GM19397 (cell line): ENCODE data around the gene UCN.

Experiments used
- ATAC-seq: cut with Tn5 transposase; IDR thresholded peaks from one replicate; pipeline ENCODE4 v1.9.1; 2021; ENCODE audit warnings: mild to moderate bottlenecking, moderate library complexity; ENCODE audit not compliant: unreplicated experiment

Gene UCN

DNA sequence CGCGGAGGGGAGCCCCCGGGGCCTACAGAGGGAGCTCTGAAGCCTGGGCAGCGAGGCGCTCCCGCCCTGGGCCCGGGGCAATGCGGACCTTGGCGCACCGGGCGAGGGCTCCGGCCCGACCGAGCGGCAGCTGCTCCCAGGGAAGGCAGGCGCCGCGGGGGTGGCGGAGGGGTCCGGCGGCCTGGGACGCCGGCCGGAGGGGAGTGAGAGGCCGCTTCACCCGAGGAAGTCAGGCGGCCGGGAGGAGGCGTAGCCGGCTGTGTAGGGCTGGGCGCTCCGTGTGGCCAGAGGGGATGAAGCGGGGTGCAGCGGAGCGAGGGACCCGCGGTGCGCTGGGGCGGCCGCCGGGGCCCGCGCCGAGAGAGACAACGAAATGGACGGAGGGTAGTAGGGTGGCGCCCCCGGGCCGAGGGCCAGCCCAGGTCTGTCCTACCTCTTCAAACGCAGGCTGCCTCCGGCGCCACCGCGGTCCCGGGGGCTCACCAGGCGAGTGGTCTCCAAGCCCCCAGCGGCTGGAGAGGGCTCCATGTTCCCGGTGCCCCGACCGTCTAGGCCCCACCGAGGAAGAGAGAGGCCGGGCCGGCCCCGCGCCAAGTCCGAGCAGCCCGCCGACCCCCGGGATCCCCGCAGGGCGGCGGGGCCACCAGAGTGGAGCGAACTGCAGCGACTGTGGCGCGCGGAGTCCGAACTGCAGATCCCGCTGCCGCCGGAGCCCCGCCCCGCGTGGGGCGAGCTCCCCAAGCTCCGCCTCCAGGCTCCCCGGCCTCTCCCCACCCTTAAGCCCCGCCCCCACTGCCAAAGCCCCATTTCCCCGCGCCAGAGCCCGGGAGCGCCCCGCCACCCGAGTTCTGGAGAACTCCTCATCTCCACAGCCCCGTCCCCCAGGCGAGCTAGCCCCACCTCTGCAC, 45.6 kb downstream of the UCN start, which contains the start of gene SLC30A3:
TSS of gene SLC30A3 (minus strand) at position 669 of the 908 bp plus-strand sequence. CDS start at position 528, 141 bp downstream.
- no peak for ATAC-seq

DNA sequence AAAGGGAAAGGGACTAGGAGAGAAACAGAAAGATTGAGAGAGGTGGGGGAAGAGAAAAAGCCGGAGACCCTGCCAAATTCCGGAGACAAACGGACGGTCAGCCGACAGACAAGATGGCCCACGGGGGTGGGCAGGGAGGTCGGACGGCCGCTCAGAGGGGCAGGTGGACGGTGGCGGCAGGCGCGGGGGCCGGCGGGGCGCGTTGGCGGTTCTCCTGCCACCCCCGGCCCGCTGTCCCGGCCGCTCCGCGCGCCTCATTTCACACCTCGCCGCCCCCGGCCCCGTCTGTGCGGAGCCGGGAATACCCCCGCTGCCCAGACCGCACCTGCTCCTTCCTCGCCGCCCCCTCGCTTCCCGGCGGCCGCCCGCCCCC, 46.3 kb downstream of the UCN start:
- no peak for ATAC-seq

DNA sequence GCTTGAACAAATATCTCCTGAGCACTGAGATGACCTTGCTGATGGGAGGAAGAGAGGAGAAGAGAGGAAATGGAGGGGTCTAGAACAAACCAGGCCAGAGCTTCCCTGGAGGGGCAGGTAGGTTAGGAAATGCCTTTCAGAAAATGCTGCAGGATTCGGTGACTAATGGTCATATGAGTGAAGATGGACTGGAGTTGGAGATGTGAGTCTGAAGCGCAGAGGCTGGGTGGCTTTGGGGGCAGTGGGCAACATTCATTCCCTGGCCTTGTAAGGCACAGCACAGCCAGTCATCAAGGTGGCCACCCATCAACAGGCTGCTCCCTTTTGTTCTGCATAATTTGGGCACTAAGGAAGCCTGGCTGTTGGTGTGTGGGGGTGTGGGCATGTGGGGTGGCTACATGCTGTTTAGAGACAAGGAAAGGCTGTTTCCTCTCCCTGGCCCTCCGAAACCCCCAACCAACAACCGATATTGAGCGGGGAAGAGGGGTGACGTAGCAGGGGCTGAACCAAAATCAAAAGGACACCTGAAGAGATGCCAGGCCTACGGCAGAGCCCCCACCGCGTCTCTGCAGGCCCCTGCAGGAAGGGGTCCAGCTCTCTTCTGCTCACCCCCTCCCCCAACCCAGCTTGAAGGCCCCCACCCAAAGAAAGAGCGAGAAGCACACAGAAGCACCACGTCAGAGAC, 46.9 kb downstream of the UCN start:
- no peak for ATAC-seq

DNA sequence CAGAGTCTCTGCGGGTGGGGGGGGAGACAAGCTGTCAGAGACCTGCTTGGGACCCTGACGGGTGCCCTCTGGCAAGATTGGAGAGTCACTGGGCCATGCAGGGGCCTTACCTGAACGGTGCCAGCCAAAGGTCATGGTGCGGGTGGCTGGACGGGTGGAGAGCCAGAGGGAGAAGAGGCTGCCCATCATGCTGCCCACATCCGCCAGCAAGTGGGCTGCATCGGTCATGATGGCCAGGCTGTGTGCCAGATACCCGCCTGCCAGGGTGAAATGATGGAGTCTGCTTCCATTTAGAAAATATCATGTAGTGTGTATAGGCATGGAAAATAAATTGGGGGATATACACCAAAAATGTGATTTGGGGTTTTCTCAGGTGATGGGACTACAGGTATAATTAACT, 50.2 kb downstream of the UCN start:
- ATAC-seq: no peak
